Right atrium auricular region (tissue), 2 donors: ENCODE results near the gene DDR1. TPM values are rescaled to one million over a fixed set of nuclear protein-coding genes. Genes with fewer than 3 reads are reported as not detected.

Source experiments
- DNase-seq: peaks from one replicate; pipeline ENCODE4 v3.0.0-alpha.2; 2019; ENCODE audit warnings: low spot score
- H3K27ac ChIP-seq, 2 donors: fragments of 200-600 bp; sonication (generic); 1 replicate in 1 of 2; 2 replicates in 1 of 2; pipeline ENCODE4 v1.5.1; 2016 to 2019
- H3K27me3 ChIP-seq, 2 donors: fragments of 200-600 bp; sonication (generic); one replicate each; pipeline versions ENCODE4 v1.5.1 to v1.6.0; 2017 to 2019
- H3K36me3 ChIP-seq: fragments of 200-600 bp; sonication (generic); one replicate; pipeline ENCODE4 v1.5.1; 2016
- H3K4me1 ChIP-seq, 2 donors: fragments of 200-600 bp; sonication (generic); one replicate each; pipeline versions ENCODE4 v1.5.1 to v1.6.0; 2017 to 2019
- H3K4me3 ChIP-seq, 2 donors: fragments of 200-600 bp; sonication (generic); 1 replicate in 1 of 2; 2 replicates in 1 of 2; pipeline ENCODE4 v1.5.1; 2017 to 2019; ENCODE audit warnings: mild to moderate bottlenecking in 1 of 2, moderate library complexity in 1 of 2
- H3K9me3 ChIP-seq, 2 donors: fragments of 200-600 bp; sonication (generic); one replicate each; pipeline ENCODE4 v1.5.1; 2019
- total RNA-seq, 2 donors: library from RNA; depleted of rRNA; stranded (reverse); fragments of >200 nt; gene quantifications; one replicate each; pipeline ENCODE4 v1.1.0, GENCODE V29; 2016
- TF ChIP-seq, protein P1 (sequence below), 2 donors: fragments of 200-600 bp; sonication (generic); IDR thresholded peaks; one replicate each; pipeline ENCODE4 v1.5.1; 2019; ENCODE audit warnings: antibody characterized with exemption in 2 of 2

DDR1 gene
- total RNA-seq: 100 to 1,000 TPM in 1 of 2 donors, 10 to 100 TPM in 1; 61.7 to 106 TPM

- no peaks in the 10 kb centered on the region for H3K27me3 ChIP-seq
- H3K4me3 ChIP-seq: peak within 1 kb of the TSS; percentile 66 to 88
- no peak for DNase-seq
- no peaks in the 10 kb centered on the region for H3K9me3 ChIP-seq
- no peaks in the 10 kb centered on the region for H3K36me3 ChIP-seq
- peak within 1 kb of the TSS; percentile 88 to 95 for H3K27ac ChIP-seq
- peaks cover 0 to 59% of the 10 kb centered on the region in 2 donors for H3K4me1 ChIP-seq
- TF ChIP-seq, protein P1, sequence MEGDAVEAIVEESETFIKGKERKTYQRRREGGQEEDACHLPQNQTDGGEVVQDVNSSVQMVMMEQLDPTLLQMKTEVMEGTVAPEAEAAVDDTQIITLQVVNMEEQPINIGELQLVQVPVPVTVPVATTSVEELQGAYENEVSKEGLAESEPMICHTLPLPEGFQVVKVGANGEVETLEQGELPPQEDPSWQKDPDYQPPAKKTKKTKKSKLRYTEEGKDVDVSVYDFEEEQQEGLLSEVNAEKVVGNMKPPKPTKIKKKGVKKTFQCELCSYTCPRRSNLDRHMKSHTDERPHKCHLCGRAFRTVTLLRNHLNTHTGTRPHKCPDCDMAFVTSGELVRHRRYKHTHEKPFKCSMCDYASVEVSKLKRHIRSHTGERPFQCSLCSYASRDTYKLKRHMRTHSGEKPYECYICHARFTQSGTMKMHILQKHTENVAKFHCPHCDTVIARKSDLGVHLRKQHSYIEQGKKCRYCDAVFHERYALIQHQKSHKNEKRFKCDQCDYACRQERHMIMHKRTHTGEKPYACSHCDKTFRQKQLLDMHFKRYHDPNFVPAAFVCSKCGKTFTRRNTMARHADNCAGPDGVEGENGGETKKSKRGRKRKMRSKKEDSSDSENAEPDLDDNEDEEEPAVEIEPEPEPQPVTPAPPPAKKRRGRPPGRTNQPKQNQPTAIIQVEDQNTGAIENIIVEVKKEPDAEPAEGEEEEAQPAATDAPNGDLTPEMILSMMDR (IDR thresholded peaks at IDR 0.05): no peak
Measured at GRCh38 chr6:30883685-30884520, at the start of gene DDR1. Gene DDR1, plus strand, starts transcription at chr6:30884519. Its CDS starts 4,211 bp downstream, at chr6:30888730.

- DNase-seq: no peak
- Histone ChIP-seq H3K27me3 (no peaks in the 10 kb centered on the region), H3K9me3 (no peaks in the 10 kb centered on the region), H3K27ac (no peak overlapping the region), H3K36me3 (no peaks in the 10 kb centered on the region), H3K4me3 (no peak overlapping the region), H3K4me1 (peaks cover 0 to 28% of the 10 kb centered on the region in 2 donors)
- TF ChIP-seq, protein P1 (IDR thresholded peaks at IDR 0.05): no peak
Measured at GRCh38 chr6:30834646-30835045, 49.7 kb upstream of the DDR1 start.

GRCh38 chr6:30835576-30835975 is 48.7 kb upstream of the DDR1 start:
- no peaks in the 10 kb centered on the region for H3K9me3 ChIP-seq
- no peak overlapping the region for H3K4me3 ChIP-seq
- H3K36me3 ChIP-seq: no peaks in the 10 kb centered on the region
- H3K4me1 ChIP-seq: peaks cover 0 to 28% of the 10 kb centered on the region in 2 donors
- H3K27me3 ChIP-seq: no peaks in the 10 kb centered on the region
- H3K27ac ChIP-seq: peak overlapping the region in 1 of 2 donors; percentile 78
- no peak for DNase-seq
- TF ChIP-seq, protein P1 (IDR thresholded peaks at IDR 0.05): no peak

GRCh38 chr6:30836431-30836866 is 47.9 kb upstream of the DDR1 start:
- H3K4me1 ChIP-seq: peaks cover 0 to 33% of the 10 kb centered on the region in 2 donors
- H3K27ac ChIP-seq: peak overlapping the region; percentile 18 to 78
- no peaks in the 10 kb centered on the region for H3K36me3 ChIP-seq
- no peak overlapping the region for H3K4me3 ChIP-seq
- TF ChIP-seq, protein P1 (IDR thresholded peaks at IDR 0.05): no peak
- DNase-seq: peak; percentile 74
- H3K9me3 ChIP-seq: no peaks in the 10 kb centered on the region
- no peaks in the 10 kb centered on the region for H3K27me3 ChIP-seq

GRCh38 chr6:30836957-30837356 is 47.4 kb upstream of the DDR1 start:
- Histone ChIP-seq H3K4me1 (peaks cover 0 to 38% of the 10 kb centered on the region in 2 donors), H3K4me3 (no peak overlapping the region), H3K27me3 (no peaks in the 10 kb centered on the region), H3K9me3 (no peaks in the 10 kb centered on the region), H3K36me3 (no peaks in the 10 kb centered on the region), H3K27ac (peak overlapping the region; percentile 18 to 78)
- TF ChIP-seq, protein P1 (IDR thresholded peaks at IDR 0.05): no peak
- no peak for DNase-seq
